Peyer's patch (tissue), 4 donors: ENCODE results near the gene CCL25.

Source experiments
- POLR2A ChIP-seq, 2 donors: fragments of 450-650 bp; IDR thresholded peaks; one replicate each; pipeline ENCODE4 v1.5.1; 2017; ENCODE audit warnings: antibody characterized with exemption in 2 of 2, mild to moderate bottlenecking in 2 of 2, moderate library complexity in 2 of 2
- TF ChIP-seq, protein P1 (sequence below), 6 experiments: fragments of 450-650 bp in 4 of 6; fragments of 200-600 bp in 2 of 6; sonication (generic) in 1 of 6; IDR thresholded peaks; one replicate each; pipeline ENCODE4 v1.5.1; 2017 to 2019; ENCODE audit warnings: antibody characterized with exemption in 6 of 6, mild to moderate bottlenecking in 3 of 6, moderate library complexity in 1 of 6

GRCh38 chr19:8097198-8097597 lies 44.6 kb downstream of the CCL25 start:
- TF ChIP-seq, protein P1, sequence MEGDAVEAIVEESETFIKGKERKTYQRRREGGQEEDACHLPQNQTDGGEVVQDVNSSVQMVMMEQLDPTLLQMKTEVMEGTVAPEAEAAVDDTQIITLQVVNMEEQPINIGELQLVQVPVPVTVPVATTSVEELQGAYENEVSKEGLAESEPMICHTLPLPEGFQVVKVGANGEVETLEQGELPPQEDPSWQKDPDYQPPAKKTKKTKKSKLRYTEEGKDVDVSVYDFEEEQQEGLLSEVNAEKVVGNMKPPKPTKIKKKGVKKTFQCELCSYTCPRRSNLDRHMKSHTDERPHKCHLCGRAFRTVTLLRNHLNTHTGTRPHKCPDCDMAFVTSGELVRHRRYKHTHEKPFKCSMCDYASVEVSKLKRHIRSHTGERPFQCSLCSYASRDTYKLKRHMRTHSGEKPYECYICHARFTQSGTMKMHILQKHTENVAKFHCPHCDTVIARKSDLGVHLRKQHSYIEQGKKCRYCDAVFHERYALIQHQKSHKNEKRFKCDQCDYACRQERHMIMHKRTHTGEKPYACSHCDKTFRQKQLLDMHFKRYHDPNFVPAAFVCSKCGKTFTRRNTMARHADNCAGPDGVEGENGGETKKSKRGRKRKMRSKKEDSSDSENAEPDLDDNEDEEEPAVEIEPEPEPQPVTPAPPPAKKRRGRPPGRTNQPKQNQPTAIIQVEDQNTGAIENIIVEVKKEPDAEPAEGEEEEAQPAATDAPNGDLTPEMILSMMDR (IDR thresholded peaks at IDR 0.05), result no peak
- no peak for TF ChIP-seq POLR2A (IDR thresholded peaks at IDR 0.05)
